Measurements from ENCODE around the gene DUSP16.
"Not testable (repeated sequence)": the region's sequence is repeated elsewhere in the genome, so short reads cannot be mapped to it uniquely, and the experiment has no call there.

Gene DUSP16

DNA sequence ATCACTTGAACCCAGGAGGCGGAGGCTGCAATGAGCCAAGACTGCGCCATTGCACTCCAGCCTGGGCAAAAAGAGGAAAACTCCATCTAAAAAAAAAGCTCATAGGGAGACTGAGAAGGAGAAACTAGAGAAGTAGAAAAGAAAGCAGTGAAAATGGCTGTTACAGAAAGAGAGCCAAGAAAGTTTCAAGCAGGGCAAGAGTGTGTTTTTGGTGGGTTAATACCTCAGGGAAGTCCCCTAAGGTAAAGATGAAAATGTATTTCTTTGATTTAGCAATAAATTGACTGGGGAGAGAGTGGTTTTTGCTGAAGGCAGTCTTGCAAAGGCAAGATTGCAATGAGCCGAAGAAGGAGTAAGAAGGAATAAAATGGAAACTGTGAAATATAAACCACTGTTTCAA lies 10.0 kb upstream of the DUSP16 start:
- no peaks in the 10 kb centered on the region for H3K27me3 ChIP-seq (replicated peaks; ENCODE audit: insufficient read depth, low read length)
- H3K27ac ChIP-seq (ENCODE audit: low read length): no peak overlapping the region
- no peaks in the 10 kb centered on the region for H3K79me2 ChIP-seq (ENCODE audit: low read length)
- no peak overlapping the region for H3K9ac ChIP-seq (ENCODE audit: low read length)
- no peaks in the 10 kb centered on the region for H3K9me3 ChIP-seq (replicated peaks; ENCODE audit: insufficient read depth, low read length)
- H3K9me2 ChIP-seq (replicated peaks; ENCODE audit: insufficient read depth, low read length): no peaks in the 10 kb centered on the region
- no peaks in the 10 kb centered on the region for H3F3A ChIP-seq (ENCODE audit: insufficient read depth, low read length)
- no peak for TF ChIP-seq EZH2 (optimal IDR thresholded peaks at IDR 0.05; ENCODE audit: low read depth, low read length)
- TF ChIP-seq EZH2phosphoT487 (IDR thresholded peaks at IDR 0.05; ENCODE audit: low read length): no peak
- TF ChIP-seq CTCF (IDR thresholded peaks at IDR 0.05; ENCODE audit: low read length): no peak
- no peak overlapping the region for H3K4me2 ChIP-seq (ENCODE audit: low read depth, low read length)
- no peaks in the 10 kb centered on the region for H3K4me1 ChIP-seq (ENCODE audit: low read length)
- H2AFZ ChIP-seq (ENCODE audit: low read length): no peak overlapping the region
- no peaks in the 10 kb centered on the region for H4K20me1 ChIP-seq (ENCODE audit: insufficient read depth, low read length)
- H3K36me3 ChIP-seq (replicated peaks; ENCODE audit: insufficient read depth, low read length): no peaks in the 10 kb centered on the region
- H3K4me3 ChIP-seq (ENCODE audit: low read length): no peak overlapping the region
- DNase-seq: no peak

GRCh38 chr12:12565971-12566370 lies 3.3 kb upstream of the DUSP16 start:
- not testable (repeated sequence) for H3K4me2 ChIP-seq (ENCODE audit: low read depth, low read length); H3K27ac ChIP-seq (ENCODE audit: low read length); H3K36me3 ChIP-seq (replicated peaks; ENCODE audit: insufficient read depth, low read length); H3K27me3 ChIP-seq (replicated peaks; ENCODE audit: insufficient read depth, low read length); H2AFZ ChIP-seq (ENCODE audit: low read length); H4K20me1 ChIP-seq (ENCODE audit: insufficient read depth, low read length); H3K79me2 ChIP-seq (ENCODE audit: low read length); H3K9ac ChIP-seq (ENCODE audit: low read length); H3K4me3 ChIP-seq (ENCODE audit: low read length); DNase-seq; H3K9me3 ChIP-seq (replicated peaks; ENCODE audit: insufficient read depth, low read length); H3K4me1 ChIP-seq (ENCODE audit: low read length); H3K9me2 ChIP-seq (replicated peaks; ENCODE audit: insufficient read depth, low read length)
- H3F3A ChIP-seq (ENCODE audit: insufficient read depth, low read length): peaks cover 17% of the 10 kb centered on the region

DNA sequence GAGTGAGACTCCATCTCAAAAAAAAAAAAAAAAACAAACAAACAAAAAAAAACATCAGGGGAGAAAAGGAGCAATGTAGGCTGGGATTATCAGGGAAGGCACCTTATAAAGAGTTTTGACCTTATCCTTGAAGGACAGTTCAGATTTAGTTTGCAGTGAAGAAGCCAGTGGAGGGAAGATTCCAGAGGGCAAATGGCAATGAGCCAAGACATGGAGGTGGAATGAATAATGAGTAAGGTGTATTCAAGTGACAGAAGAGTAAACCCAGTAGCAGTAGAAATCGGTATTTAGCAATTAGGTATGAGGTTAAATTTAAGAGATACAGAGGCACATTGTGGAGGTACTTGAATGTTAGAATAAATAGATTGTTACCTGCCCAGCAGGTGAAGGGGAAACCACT lies 2.2 kb upstream of the DUSP16 start:
- Histone ChIP-seq H3F3A (ENCODE audit: insufficient read depth, low read length) (peaks cover 18% of the 10 kb centered on the region), H3K9me2 (replicated peaks; ENCODE audit: insufficient read depth, low read length) (no peaks in the 10 kb centered on the region), H3K4me1 (ENCODE audit: low read length) (peaks cover 11% of the 10 kb centered on the region), H3K4me2 (ENCODE audit: low read depth, low read length) (no peak overlapping the region), H3K36me3 (replicated peaks; ENCODE audit: insufficient read depth, low read length) (no peaks in the 10 kb centered on the region), H3K27ac (ENCODE audit: low read length) (no peak overlapping the region), H3K4me3 (ENCODE audit: low read length) (no peak overlapping the region), H3K27me3 (replicated peaks; ENCODE audit: insufficient read depth, low read length) (no peaks in the 10 kb centered on the region), H3K79me2 (ENCODE audit: low read length) (peaks cover 16% of the 10 kb centered on the region), H3K9me3 (replicated peaks; ENCODE audit: insufficient read depth, low read length) (no peaks in the 10 kb centered on the region), H2AFZ (ENCODE audit: low read length) (no peak overlapping the region), H3K9ac (ENCODE audit: low read length) (no peak overlapping the region), H4K20me1 (ENCODE audit: insufficient read depth, low read length) (no peaks in the 10 kb centered on the region)
- TF ChIP-seq CTCF (IDR thresholded peaks at IDR 0.05; ENCODE audit: low read length) (no peak), EZH2 (optimal IDR thresholded peaks at IDR 0.05; ENCODE audit: low read depth, low read length) (no peak), EZH2phosphoT487 (IDR thresholded peaks at IDR 0.05; ENCODE audit: low read length) (no peak)
- DNase-seq: no peak

DNA sequence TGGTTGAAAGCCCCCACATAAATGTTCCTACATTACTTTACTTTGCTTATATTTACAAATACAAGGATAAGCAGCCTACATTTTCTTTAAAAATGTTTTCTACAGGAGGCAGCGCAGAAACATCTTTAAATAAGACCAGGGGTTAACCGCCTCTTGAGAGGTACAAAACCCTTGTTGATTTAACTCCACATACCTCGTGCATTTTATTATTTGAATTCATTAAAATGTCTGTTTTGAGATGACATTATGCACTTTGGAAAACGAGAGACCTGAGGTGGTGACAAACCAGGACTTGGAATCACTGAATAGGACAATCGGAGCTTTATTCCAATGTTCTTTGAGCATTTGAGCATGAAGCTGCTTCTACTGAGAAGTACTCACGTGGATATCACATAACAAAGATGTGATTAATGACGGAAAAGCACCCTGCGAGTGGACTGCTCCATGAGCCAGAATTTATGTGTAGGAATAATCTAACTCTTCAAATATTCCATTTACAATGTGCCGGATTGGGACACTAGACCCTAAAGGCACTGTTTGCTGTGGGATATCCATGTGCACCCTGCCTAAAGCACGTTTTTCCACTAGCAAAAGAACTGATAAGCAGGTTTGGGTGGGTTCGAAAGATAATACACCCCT lies 746 bp upstream of the DUSP16 start:
- H2AFZ ChIP-seq (ENCODE audit: low read length): peak overlapping the region; percentile 98
- peaks cover 11% of the 10 kb centered on the region for H3K4me1 ChIP-seq (ENCODE audit: low read length)
- peak overlapping the region; percentile 76; the same call in 1 of the 2 replicates for H3K27ac ChIP-seq (ENCODE audit: low read length)
- H3K4me3 ChIP-seq (ENCODE audit: low read length): peak overlapping the region; percentile 91
- H3K9ac ChIP-seq (ENCODE audit: low read length): peak overlapping the region; percentile 85
- H3K9me2 ChIP-seq (replicated peaks; ENCODE audit: insufficient read depth, low read length): no peaks in the 10 kb centered on the region
- no peaks in the 10 kb centered on the region for H3K36me3 ChIP-seq (replicated peaks; ENCODE audit: insufficient read depth, low read length)
- peaks cover 18% of the 10 kb centered on the region for H3F3A ChIP-seq (ENCODE audit: insufficient read depth, low read length)
- peak; percentile 21 for DNase-seq
- H3K4me2 ChIP-seq (ENCODE audit: low read depth, low read length): peak overlapping the region; percentile 69
- H3K27me3 ChIP-seq (replicated peaks; ENCODE audit: insufficient read depth, low read length): no peaks in the 10 kb centered on the region
- TF ChIP-seq EZH2 (optimal IDR thresholded peaks at IDR 0.05; ENCODE audit: low read depth, low read length): no peak
- TF ChIP-seq CTCF (IDR thresholded peaks at IDR 0.05; ENCODE audit: low read length): no peak
- TF ChIP-seq EZH2phosphoT487 (IDR thresholded peaks at IDR 0.05; ENCODE audit: low read length): no peak
- no peaks in the 10 kb centered on the region for H3K9me3 ChIP-seq (replicated peaks; ENCODE audit: insufficient read depth, low read length)
- peaks cover 31% of the 10 kb centered on the region for H3K79me2 ChIP-seq (ENCODE audit: low read length)
- no peaks in the 10 kb centered on the region for H4K20me1 ChIP-seq (ENCODE audit: insufficient read depth, low read length)

Data from MM.1S (cell line).